ENCODE measurements around the gene PRR14. TPM values are rescaled to one million over a fixed set of nuclear protein-coding genes. Genes with fewer than 3 reads are reported as not detected.

The PRR14 gene
- total and polyA plus RNA-seq, 2 of the 8 experiments (the other 6 are each of a cell fraction or from before 2014, with no cell fraction given) = 3.6 to 16.1 TPM

- H4K8ac ChIP-seq (ENCODE audit: extremely low read depth, insufficient read depth, low read length) = no peak overlapping the region
- TF ChIP-seq KDM5A (IDR thresholded peaks at IDR 0.05; ENCODE audit: low read length) (no peak), CHD1 (IDR thresholded peaks at IDR 0.05; ENCODE audit: low read depth, low read length) (no peak), TCF12 (IDR thresholded peaks at IDR 0.05; ENCODE audit: low read depth, low read length) (no peak), ATF3 (IDR thresholded peaks at IDR 0.05; ENCODE audit: insufficient read depth, low read depth, low read length) (no peak), POLR2AphosphoS5 (IDR thresholded peaks at IDR 0.05; ENCODE audit: low read depth, low read length) (no peak), TBP (IDR thresholded peaks at IDR 0.05; ENCODE audit: low read depth, low read length) (no peak), BACH1 (IDR thresholded peaks at IDR 0.05; ENCODE audit: low read length) (no peak), RFX5 (IDR thresholded peaks at IDR 0.05; ENCODE audit: borderline replicate concordance, low read depth, low read length) (no peak), SRF (IDR thresholded peaks at IDR 0.05; ENCODE audit: low read depth, low read length) (no peak), TAF7 (optimal IDR thresholded peaks at IDR 0.05; ENCODE audit: borderline replicate concordance, low read depth, low read length) (no peak), CTBP2 (IDR thresholded peaks at IDR 0.05; ENCODE audit: borderline replicate concordance, insufficient read depth, insufficient read length, low read length) (no peak), RAD21 (IDR thresholded peaks at IDR 0.05 in 1 of 2, conservative IDR thresholded peaks at IDR 0.05 in 1 of 2; ENCODE audit: low read depth in 2 of 2, low read length in 2 of 2) (no peak), RBBP5 (IDR thresholded peaks at IDR 0.05; ENCODE audit: borderline replicate concordance, low read depth, low read length) (no peak), TEAD4 (IDR thresholded peaks at IDR 0.05; ENCODE audit: low read depth, low read length) (no peak)
Observed at GRCh38 chr16:30652005-30652296, 1.2 kb downstream of the PRR14 start.

More at GRCh38 chr16:30652005-30652296, 1.2 kb downstream of the PRR14 start:
- Histone ChIP-seq H3K9me3 (ENCODE audit: insufficient read depth in 2 of 2, low read depth in 1 of 2, low read length in 1 of 2) (no peaks in the 10 kb centered on the region), H3K4ac (replicated peaks; ENCODE audit: insufficient read length, low read depth, low read length) (no peak overlapping the region), H3K4me3 (ENCODE audit: extremely low read depth in 1 of 4, insufficient read depth in 2 of 4, low read depth in 3 of 4, low read length in 4 of 4) (peak overlapping the region; percentile 34 to 78 (median 50)), H3K56ac (replicated peaks; ENCODE audit: insufficient read length, low read depth, low read length) (no peak overlapping the region), H4K91ac (replicated peaks; ENCODE audit: insufficient read length, low read length) (no peak overlapping the region), H2BK12ac (ENCODE audit: low read depth, low read length) (no peak overlapping the region), H3K23ac (ENCODE audit: insufficient read length) (no peak overlapping the region), H3K23me2 (ENCODE audit: low read depth, low read length) (peaks cover 2% of the 10 kb centered on the region; the same call in 1 of the 2 replicates), H2BK15ac (ENCODE audit: low read length) (no peak overlapping the region), H3K4me2 (ENCODE audit: insufficient read depth in 1 of 2, low read depth in 2 of 2, low read length in 2 of 2) (peak overlapping the region; percentile 56 to 80), H2BK5ac (ENCODE audit: low read depth, low read length) (no peak overlapping the region), H2BK20ac (ENCODE audit: low read length) (no peak overlapping the region), H3K27ac (ENCODE audit: low read depth, low read length) (no peak overlapping the region), H3K18ac (ENCODE audit: extremely low read depth, low read length) (no peak overlapping the region), H3K9ac (replicated peaks in 1 of 4; ENCODE audit: extremely low read depth in 1 of 4, low read depth in 3 of 4, low read length in 3 of 4) (peak overlapping the region in 1 of 4 experiments; percentile 45; a peak in 2 of 7 replicates), H3K14ac (ENCODE audit: insufficient read length) (no peak overlapping the region), H2AFZ (ENCODE audit: low read length) (no peak overlapping the region), H3K36me3 (ENCODE audit: control insufficient read depth in 2 of 4, insufficient read depth in 4 of 4, low read length in 3 of 4) (no peaks in the 10 kb centered on the region; a peak in 1 of 8 replicates), H3K27me3 (replicated peaks in 1 of 4; ENCODE audit: control insufficient read depth in 3 of 4, extremely low read depth in 1 of 4, insufficient read depth in 3 of 4, low read length in 3 of 4) (peaks cover 0 to 15% (median 11%) of the 10 kb centered on the region in 4 experiments; a peak in 6 of 7 replicates), H2BK120ac (replicated peaks; ENCODE audit: low read depth, low read length) (no peak overlapping the region), H3K79me1 (ENCODE audit: low read depth, low read length) (0 out of 2 replicates have a peak, but pooled peaks cover 2% of the 10 kb centered on the region), H3K4me1 (replicated peaks in 1 of 4; ENCODE audit: control insufficient read depth in 3 of 4, insufficient read depth in 4 of 4, low read length in 3 of 4) (peaks cover 0 to 7% (median 0%) of the 10 kb centered on the region in 4 experiments; a peak in 3 of 7 replicates), H3K79me2 (ENCODE audit: control insufficient read depth in 1 of 2, insufficient read depth in 2 of 2, low read length in 2 of 2) (no peaks in the 10 kb centered on the region), H2AK5ac (ENCODE audit: low read depth, low read length) (no peak overlapping the region), H4K20me1 (replicated peaks in 1 of 2; ENCODE audit: control insufficient read depth in 1 of 2, insufficient read depth in 2 of 2, low read length in 2 of 2) (peaks cover 0 to 5% of the 10 kb centered on the region in 2 experiments), H4K5ac (ENCODE audit: insufficient read length, low read depth, low read length) (no peak overlapping the region)
- no peak for DNase-seq (ENCODE audit: low read depth in 1 of 2, low spot score in 2 of 2)
- ChIA-PET CTCF (ENCODE audit: partially characterized antibody) (interaction anchor here (0.6 to 8.2 kb wide), 4 partner anchors 15 to 43 kb away, joined by 3 to 48 read pairs (median 3); no protein-coding TSS in a partner anchor), POLR2A (ENCODE audit: partially characterized antibody) (interaction anchor here (2.1 kb wide), 1 partner anchor 16 kb away, joined by 7 read pairs; no protein-coding TSS in a partner anchor)
- no peak for FAIRE-seq
- WGBS, 2 experiments (ENCODE audit: extremely low coverage in 1 of 2, insufficient coverage in 1 of 2, insufficient read length in 1 of 2, insufficient replicate concordance in 2 of 2, low coverage in 1 of 2, low lambda C conversion rate in 2 of 2, missing lambda C conversion rate in 1 of 2) = 46% methylated on average over 2 of the region's 2 CpGs; no CpG with 5 or more reads in 1 of the 2 experiments

Measured in H1 (cell line).